NT2/D1 (cell line): ENCODE results near the gene NOBOX.
"Not testable (repeated sequence)": the region's sequence is repeated elsewhere in the genome, so short reads cannot be mapped to it uniquely, and the experiment has no call there.

Experiments used
- DNase-seq: peaks from one replicate; pipeline ENCODE4 v3.0.0-alpha.2; 2011; ENCODE audit warnings: low read depth, low spot score
- H3K27me3 ChIP-seq: 2 replicates; pipeline ENCODE4 v1.6.0; 2011; ENCODE audit warnings: mild to moderate bottlenecking; ENCODE audit not compliant: insufficient read length, insufficient read depth
- H3K36me3 ChIP-seq: 2 replicates; pipeline ENCODE4 v1.6.1; 2011; ENCODE audit warnings: mild to moderate bottlenecking, low read length, mixed read lengths; ENCODE audit not compliant: insufficient read depth, insufficient read length
- H3K4me1 ChIP-seq: 2 replicates; pipeline ENCODE4 v1.5.1; 2011; ENCODE audit not compliant: insufficient read depth, insufficient read length
- H3K4me3 ChIP-seq: 2 replicates; pipeline ENCODE4 v1.5.1; 2011; ENCODE audit warnings: low read depth; ENCODE audit not compliant: insufficient read length
- H3K9ac ChIP-seq: 2 replicates; pipeline ENCODE4 v1.6.0; 2011; ENCODE audit warnings: low read depth; ENCODE audit not compliant: insufficient read length
- H3K9me3 ChIP-seq: 2 replicates; pipeline ENCODE4 v1.5.1; 2011; ENCODE audit warnings: mild to moderate bottlenecking, low read length; ENCODE audit not compliant: insufficient read depth
- SUZ12 ChIP-seq: IDR thresholded peaks from 2 replicates; pipeline ENCODE4 v1.6.1; 2011; ENCODE audit not compliant: insufficient read length, insufficient read depth; ENCODE audit errors: extremely low read depth
- YY1 ChIP-seq: IDR thresholded peaks from 2 replicates; pipeline ENCODE4 v1.6.1; 2011; ENCODE audit not compliant: insufficient read length, insufficient read depth
- ZNF274 ChIP-seq: IDR thresholded peaks from 2 replicates; pipeline ENCODE4 v1.6.1; 2011; ENCODE audit warnings: mild to moderate bottlenecking, low read depth, low read length

NOBOX gene

DNA sequence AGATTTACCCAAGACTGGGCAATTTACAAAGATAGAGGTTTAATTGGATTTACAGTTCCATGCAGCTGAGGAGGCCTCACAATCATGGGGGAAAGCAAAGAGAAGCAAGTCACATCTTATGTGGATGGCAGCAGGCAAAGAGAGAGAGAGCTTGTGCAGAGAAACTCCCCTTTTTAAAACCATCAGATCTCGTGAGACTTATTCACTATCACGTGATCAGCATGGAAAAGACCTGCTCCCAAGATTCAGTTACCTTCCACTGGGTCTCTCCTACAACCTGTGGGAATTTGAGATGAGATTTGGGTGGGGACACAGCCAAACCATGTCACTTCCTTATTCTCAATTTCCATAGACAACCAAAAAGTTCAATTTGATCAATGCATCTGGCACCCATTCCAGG is 24.9 kb upstream of the NOBOX start:
- Histone ChIP-seq H3K27me3 (no peaks in the 10 kb centered on the region), H3K9ac (no peak overlapping the region), H3K9me3 (peaks cover 32% of the 10 kb centered on the region; the same call in 1 of the 2 replicates), H3K4me3 (no peak overlapping the region), H3K4me1 (no peaks in the 10 kb centered on the region), H3K36me3 (no peaks in the 10 kb centered on the region)
- DNase-seq = no peak
- no peak for TF ChIP-seq SUZ12

DNA sequence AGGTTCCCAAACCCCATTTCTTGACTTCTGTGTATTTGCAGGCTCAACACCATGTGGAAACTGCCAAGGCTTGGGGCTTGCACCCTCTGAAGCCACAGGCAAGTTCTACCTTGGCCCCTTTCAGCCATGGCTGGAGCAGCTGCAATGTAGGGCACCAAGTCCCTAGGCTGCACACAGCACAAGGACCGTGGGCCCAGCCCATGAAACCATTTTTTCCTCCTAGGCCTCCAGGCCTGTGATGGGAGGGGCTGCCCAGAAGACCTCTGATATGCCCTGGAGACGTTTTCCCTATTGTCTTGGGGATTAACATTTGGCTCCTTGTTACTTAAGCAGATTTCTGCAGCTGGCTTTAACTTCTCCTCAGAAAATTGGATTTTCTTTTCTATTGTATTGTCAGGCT is 24.0 kb upstream of the NOBOX start:
- peaks cover 32% of the 10 kb centered on the region; the same call in 1 of the 2 replicates for H3K9me3 ChIP-seq
- not testable (repeated sequence) for H3K36me3 ChIP-seq, H3K4me3 ChIP-seq, H3K4me1 ChIP-seq, DNase-seq, H3K27me3 ChIP-seq, H3K9ac ChIP-seq

DNA sequence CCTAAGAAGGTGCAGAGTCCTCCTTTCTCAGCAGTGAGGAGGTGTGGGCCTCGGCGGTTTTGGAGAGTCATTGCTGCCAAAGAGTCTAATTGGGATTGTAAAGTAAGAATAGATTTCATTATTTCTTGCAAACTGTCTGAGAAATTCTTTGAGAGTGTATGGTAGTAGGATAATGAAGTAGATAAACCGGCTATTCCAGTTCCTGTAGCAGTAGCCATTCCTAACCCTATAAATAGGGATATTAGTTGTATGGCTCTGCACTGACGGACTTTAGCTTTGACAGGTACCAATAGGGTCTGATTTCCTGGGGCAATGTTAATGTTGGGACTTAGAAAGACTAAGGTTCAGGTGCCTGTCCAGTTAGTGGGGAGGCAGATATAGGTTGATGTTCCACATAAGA is 15.4 kb upstream of the NOBOX start:
- H3K4me1 ChIP-seq, DNase-seq, H3K9ac ChIP-seq, H3K4me3 ChIP-seq, H3K36me3 ChIP-seq, H3K9me3 ChIP-seq, H3K27me3 ChIP-seq: not testable (repeated sequence)

DNA sequence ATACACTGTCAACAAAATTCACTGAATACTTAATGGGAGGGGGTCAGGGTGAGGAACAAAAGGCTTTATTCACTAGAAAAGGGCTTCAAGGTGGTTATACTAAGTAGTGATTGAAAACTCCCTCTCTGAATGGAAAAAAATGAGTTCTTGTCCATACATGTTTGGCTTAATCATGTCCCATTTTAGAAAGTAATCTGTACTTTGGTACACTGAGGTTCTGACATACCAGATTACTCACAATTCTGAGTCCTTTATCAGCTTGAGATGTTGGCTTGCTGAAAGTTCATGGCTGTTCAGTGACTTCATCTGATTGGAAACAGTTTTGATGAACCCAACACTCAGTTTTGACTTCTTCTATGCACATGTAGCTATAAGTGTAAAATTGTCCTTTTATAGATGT is 12.8 kb upstream of the NOBOX start:
- Histone ChIP-seq H3K9me3 (no peaks in the 10 kb centered on the region; the same call in 1 of the 2 replicates), H3K9ac (no peak overlapping the region), H3K36me3 (no peaks in the 10 kb centered on the region), H3K27me3 (no peaks in the 10 kb centered on the region), H3K4me3 (no peak overlapping the region), H3K4me1 (no peaks in the 10 kb centered on the region)
- TF ChIP-seq YY1 = no peak
- TF ChIP-seq ZNF274 = no peak
- TF ChIP-seq SUZ12 = no peak
- DNase-seq = no peak

- Histone ChIP-seq H3K4me1 (no peaks in the 10 kb centered on the region), H3K27me3 (no peaks in the 10 kb centered on the region), H3K4me3 (no peak overlapping the region), H3K9ac (no peak overlapping the region), H3K36me3 (no peaks in the 10 kb centered on the region), H3K9me3 (no peaks in the 10 kb centered on the region; the same call in 1 of the 2 replicates)
- no peak for DNase-seq
- TF ChIP-seq SUZ12 = no peak
- no peak for TF ChIP-seq ZNF274
- TF ChIP-seq YY1 = no peak
These were observed 12.4 kb upstream of the NOBOX start for GRCh38 chr7:144415858-144416257.

DNA sequence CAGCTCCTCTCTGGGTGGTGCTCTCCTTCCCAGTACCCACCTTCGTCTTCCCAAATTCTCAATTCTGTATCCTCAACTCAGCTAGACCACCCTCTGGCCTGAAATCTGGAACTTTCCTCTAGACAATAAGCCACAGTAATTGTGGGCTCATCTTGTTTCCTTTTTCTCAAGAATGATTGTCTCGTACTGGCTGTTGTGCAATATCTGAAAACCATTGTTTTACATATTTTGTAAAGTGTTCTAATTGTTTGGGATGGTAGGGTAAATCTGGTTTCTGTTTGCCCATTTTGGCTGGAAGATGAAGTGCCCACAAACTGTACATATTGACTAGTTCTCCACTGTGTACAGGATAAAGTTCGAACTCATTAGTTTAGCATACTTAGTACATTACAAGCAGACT is 11.3 kb upstream of the NOBOX start:
- no peak for TF ChIP-seq SUZ12
- TF ChIP-seq YY1 = no peak
- no peak for TF ChIP-seq ZNF274
- H3K4me1 ChIP-seq = no peaks in the 10 kb centered on the region
- no peak overlapping the region for H3K4me3 ChIP-seq
- no peaks in the 10 kb centered on the region; the same call in 1 of the 2 replicates for H3K9me3 ChIP-seq
- DNase-seq = no peak
- H3K27me3 ChIP-seq = no peaks in the 10 kb centered on the region
- H3K36me3 ChIP-seq = no peaks in the 10 kb centered on the region
- H3K9ac ChIP-seq = no peak overlapping the region

GRCh38 chr7:144410441-144410840 is 6.9 kb upstream of the NOBOX start:
- H3K9ac ChIP-seq = no peak overlapping the region
- no peaks in the 10 kb centered on the region for H3K36me3 ChIP-seq
- no peak for DNase-seq
- H3K4me3 ChIP-seq = no peak overlapping the region
- H3K27me3 ChIP-seq = no peaks in the 10 kb centered on the region
- no peaks in the 10 kb centered on the region for H3K9me3 ChIP-seq
- TF ChIP-seq SUZ12 = no peak
- TF ChIP-seq ZNF274 = no peak
- TF ChIP-seq YY1 = no peak
- H3K4me1 ChIP-seq = no peaks in the 10 kb centered on the region

GRCh38 chr7:144408121-144408520 is 4.6 kb upstream of the NOBOX start:
- no peak for DNase-seq
- Histone ChIP-seq H3K27me3 (no peaks in the 10 kb centered on the region), H3K9me3 (no peaks in the 10 kb centered on the region), H3K36me3 (no peaks in the 10 kb centered on the region), H3K4me1 (no peaks in the 10 kb centered on the region), H3K4me3 (no peak overlapping the region), H3K9ac (no peak overlapping the region)
- TF ChIP-seq SUZ12 = no peak
- TF ChIP-seq ZNF274 = no peak
- no peak for TF ChIP-seq YY1
